Fibroblast of skin of left quadriceps (primary cell): Measurements from ENCODE around the gene PAPLN.

ENCODE experiments used
- DNase-seq, 2 experiments: peaks; one replicate each; pipeline ENCODE4 v3.0.0-alpha.2; 2013; ENCODE audit warnings: low read depth in 2 of 2

Gene PAPLN

DNA sequence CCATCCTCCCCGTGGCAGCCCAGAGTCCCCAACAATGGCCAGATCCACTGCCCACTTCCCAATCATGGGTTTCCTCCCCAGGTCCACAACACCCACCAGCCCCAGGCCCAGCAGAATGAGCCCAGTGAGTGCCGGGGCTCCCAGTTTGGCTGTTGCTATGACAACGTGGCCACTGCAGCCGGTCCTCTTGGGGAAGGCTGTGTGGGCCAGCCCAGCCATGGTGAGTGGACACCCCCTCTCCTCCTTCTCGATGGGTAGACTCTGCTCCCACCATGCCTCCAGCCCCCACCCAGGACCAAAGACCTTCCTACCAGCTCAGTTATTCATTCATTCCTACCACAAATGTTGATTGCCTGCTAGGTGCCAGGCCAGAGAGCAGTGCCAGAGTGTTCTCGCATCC is 23.8 kb downstream of the PAPLN start:
- no peak for DNase-seq

DNA sequence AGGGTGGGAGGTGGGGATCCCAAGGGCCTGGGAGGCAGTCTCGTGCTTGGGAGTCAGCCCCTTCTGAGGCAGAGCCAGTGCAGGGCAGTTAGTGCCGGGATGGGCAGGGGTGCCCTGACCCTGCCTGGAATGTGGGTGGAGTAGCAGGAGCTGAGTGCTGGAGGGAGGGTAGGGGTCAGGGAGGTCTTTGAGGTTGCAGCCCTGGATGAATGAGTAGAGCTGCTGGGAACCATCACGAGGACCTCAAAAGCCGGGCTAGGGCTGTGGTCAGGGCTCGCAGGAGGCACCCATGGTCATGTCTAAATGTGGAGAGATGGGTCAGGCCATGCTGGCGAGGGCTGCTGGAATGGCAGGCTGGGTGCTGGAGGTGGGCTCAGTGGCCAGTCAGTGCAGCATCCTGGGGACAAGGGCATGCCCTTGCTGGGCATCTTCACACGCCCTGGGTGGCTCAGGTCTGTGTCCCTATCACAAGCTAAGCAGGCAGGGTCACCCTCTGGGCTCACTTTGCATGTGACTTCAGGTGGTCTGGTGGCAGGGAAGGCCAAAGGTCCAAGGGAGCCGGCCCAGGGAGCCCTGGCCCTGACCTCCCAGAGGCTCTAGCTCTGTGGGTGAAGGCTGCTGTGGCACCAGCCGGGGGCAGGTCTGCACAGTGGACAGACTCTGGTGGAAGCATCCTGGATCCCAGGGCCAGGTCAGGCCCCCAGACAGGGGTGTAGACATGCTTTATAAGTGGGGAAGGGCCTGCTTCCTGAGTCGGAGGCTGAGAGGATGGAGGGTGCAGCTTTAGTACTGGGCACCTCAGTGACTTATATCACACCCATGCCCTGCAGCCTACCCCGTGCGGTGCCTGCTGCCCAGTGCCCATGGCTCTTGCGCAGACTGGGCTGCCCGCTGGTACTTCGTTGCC is 24.5 kb downstream of the PAPLN start:
- DNase-seq = no peak

DNA sequence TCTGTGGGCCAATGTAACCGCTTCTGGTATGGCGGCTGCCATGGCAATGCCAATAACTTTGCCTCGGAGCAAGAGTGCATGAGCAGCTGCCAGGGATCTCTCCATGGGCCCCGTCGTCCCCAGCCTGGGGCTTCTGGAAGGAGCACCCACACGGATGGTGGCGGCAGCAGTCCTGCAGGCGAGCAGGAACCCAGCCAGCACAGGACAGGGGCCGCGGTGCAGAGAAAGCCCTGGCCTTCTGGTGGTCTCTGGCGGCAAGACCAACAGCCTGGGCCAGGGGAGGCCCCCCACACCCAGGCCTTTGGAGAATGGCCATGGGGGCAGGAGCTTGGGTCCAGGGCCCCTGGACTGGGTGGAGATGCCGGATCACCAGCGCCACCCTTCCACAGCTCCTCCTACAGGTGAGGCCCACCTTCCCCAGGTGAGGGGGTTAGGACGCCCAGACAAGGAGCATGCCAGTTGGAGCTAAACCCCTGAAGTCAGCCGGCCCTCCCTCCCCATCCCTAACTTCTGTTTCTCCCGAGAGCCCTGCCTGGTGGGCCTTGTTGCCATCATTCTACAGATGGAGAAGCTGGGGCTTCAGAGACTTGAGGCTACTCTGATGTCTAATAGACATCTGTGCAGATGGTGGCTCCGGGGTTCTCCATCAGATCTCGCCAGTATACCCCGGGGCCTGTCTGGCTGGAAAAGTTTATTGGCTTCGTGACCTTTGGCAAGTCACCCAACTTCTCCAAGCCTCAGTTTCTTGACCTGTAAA is 25.3 kb downstream of the PAPLN start:
- no peak for DNase-seq

DNA sequence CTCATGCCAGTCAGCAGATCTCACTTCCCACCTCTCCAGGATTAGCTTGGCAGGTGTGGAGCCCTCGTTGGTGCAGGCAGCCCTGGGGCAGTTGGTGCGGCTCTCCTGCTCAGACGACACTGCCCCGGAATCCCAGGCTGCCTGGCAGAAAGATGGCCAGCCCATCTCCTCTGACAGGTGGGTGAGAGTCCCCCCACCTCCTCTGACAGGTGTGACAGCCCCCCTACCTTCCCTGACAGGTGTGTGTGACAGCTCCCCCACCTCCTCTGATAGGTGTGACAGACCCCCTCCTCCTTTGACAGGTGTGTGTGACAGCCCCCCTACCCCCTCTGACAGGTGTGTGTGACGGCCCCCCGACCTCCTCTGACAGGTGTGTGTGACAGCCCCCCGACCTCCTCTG is 26.3 kb downstream of the PAPLN start:
- no peak for DNase-seq

DNA sequence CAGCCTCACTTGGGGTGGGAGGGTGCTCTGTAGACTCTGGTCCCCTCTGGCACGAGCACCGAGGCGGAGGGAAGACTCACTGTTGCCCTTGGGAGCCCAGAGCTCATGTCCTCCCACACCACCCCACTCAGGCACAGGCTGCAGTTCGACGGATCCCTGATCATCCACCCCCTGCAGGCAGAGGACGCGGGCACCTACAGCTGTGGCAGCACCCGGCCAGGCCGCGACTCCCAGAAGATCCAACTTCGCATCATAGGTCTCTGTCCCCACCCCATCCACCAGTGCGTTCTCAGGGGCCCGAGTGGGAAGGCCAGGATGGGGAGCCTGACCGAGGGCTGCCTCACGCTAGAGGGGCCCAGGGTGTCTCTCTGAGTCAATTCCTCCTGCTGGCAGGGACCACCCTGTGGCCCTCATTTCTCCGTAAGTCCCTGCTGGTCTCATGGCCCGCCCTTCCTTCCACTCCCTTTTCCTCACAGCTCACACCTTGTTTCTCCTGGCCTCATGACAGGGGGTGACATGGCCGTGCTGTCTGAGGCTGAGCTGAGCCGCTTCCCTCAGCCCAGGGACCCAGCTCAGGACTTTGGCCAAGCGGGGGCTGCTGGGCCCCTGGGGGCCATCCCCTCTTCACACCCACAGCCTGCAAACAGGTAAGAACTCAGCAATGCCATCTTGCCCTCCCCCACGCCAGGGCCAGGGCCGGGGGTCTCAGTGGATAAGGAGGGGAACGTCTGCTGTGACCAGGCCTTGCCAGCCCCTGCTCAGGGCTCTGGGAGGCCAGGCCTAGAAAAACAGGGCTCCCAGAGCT is 27.0 kb downstream of the PAPLN start:
- no peak for DNase-seq

DNA sequence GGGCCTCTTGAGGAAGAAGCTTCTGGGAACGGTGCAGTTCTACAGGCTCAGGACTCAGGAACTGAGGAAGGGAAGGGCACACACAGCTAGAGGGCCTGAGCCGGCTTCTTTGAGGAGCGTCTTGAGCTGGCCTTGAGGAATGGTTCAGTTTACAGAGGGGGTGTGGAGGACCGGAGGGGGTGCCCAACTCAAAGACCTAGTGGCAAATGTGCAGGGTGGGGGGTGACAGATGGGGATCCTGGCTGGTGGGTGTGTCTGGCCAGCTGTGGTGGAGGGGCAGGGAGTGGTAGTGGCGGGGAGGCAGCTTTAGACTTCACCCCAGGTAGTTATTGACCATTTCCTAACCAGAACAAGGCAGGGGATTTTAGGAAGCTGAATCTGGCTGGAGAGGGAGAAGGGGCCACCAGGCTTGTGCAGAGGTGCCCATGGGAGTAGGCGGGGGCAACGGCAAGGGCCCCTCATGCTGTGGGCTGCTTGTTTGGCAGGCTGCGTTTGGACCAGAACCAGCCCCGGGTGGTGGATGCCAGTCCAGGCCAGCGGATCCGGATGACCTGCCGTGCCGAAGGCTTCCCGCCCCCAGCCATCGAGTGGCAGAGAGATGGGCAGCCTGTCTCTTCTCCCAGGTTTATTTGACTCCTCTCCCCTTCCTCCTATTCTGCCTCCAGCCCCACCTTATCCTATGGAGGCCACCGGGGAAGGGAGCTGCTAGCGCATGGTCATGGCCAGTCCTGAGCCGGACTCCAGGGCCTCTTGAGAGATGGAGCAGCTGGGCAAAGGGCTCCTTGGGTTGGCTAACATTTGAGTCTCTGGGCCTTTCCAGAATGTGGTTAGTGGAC is 27.8 kb downstream of the PAPLN start:
- no peak for DNase-seq

DNA sequence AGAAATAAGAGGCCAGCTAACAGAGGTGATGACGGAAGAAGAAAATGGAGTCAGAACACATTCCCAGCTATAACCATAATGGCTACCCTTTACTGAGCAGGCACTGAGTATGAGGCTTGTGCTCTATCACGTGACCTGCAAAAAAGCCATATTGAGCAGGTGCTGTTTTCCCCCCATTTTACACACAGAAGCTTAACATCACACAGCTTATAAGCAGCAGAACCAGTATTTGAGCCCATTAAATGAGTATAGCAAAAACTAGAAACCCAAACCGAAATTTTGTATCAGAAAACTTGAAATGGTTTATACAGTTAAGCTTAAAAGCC is 28.4 kb downstream of the PAPLN start:
- DNase-seq = no peak

DNA sequence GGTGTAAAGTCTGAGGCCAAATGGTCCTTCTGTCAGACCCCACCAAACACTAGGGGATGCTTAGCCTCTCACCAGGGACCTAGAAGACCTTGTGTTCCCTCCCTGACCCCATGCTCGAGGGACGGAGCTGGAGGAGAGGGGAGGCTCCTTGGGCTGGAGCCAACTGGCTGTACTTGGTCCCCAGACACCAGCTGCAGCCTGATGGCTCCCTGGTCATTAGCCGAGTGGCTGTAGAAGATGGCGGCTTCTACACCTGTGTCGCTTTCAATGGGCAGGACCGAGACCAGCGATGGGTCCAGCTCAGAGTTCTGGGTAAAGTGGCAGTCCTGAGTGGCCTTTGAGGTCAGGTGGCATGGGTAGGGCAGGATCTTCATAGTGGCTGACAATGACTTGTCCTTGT is 29.0 kb downstream of the PAPLN start:
- DNase-seq = no peak

DNA sequence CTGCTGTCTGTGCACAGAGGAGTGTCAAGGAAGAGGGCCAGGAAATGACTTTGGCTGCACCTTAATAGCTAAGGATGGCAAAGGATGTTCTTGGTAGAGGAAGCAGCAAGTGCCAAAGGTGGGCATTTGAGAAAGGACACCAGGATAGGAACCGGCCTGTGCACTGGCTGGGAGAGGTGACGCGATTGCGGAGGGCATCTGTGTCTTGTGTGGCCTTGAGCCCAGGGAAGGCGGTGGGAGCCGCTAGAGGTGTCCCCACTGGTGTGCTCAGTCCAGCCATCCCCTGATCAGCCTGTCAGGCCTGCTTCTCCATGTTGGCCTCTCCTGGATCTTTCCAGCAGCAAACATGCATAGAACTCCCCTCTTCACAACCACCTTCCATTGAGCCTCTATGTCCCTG is 30.2 kb downstream of the PAPLN start:
- no peak for DNase-seq

DNA sequence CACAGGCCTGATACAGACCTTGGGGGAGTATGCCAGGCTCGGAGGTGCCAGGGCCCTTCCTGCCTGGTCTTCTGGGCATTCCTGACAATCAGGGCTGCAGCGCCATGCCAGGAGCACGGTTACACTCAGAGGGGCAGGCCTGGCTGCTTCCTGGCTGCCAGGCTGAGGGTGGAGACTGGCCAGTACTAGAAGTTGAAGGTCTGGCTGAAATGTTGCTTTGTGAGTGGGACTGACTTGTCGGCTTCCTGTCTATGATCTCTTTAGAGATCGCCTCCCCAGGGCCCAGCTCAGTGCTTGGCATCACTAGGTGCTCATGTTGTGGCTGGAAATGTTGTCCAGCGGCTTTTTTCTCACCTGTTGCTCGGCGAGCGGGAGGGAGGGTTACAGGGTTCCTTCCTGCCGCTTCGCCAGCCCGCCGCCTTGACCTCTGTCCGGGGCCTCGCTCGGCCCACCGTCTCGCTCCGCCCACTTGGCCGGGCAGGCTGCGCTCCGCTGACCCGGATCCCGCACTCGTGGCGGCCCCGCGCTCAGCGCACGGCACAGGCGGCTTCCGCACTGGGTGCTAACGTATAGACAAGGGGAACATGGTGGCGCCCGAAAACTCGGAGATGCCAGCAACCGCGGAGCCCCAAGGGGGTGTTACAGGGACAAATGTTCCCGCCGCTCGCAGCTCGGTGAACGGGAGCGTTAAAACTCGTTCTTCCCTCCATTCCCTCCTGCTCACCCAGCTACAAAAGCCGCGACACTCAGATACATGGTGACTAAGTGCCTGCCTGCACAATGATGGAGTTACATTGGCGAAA is 32.6 kb downstream of the PAPLN start:
- no peak for DNase-seq

DNA sequence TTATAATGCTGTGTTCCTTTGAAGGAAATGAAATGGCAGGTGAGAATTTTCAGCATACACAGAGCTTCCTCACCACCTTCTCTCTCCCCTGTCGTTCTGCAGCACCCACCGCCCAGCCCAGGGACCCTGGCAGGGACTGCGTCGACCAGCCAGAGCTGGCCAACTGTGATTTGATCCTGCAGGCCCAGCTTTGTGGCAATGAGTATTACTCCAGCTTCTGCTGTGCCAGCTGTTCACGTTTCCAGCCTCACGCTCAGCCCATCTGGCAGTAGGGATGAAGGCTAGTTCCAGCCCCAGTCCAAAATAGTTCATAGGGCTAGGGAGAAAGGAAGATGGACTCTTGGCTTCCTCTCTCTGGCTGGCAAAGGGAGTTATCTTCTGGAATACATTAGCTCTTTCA is 35.1 kb downstream of the PAPLN start:
- DNase-seq = no peak

DNA sequence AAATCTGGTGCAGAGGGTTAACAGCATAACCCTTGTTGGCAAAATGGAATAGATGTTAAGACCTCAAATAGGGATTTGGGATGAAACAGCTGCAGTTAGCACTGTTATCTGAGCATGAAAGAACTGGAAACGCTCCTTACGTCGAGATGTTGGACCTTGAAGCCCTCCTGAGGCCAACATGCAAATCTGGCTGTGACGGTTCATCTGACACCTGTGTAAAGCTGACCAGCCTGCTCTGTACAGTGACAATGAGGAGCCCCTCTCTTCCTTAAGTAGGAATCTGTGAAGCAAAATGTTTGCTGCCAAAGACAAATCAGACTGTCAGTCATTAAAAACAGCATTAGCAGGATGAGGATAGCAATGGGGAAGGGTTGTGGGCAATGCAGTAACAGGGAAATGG is 36.5 kb downstream of the PAPLN start:
- no peak for DNase-seq

DNA sequence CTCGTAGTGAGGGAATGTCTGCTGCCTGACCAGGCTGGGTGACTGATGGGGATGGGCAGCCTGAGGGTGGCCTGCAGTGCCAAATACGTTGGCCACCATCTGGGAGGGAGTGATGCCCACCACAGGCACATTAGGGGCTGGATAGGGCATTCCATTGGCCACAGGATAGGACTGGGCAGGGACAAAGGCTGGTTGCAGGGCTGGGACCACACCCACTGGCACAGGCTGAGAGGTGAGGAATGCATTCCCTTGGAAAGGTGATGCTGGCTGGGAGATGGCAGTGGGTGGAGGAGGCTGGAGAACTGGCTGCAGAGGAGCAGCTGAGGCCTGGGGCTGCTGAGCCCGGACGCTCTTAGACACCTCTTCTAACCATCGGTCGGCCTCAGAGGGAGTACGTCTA is 39.5 kb downstream of the PAPLN start:
- no peak for DNase-seq

DNA sequence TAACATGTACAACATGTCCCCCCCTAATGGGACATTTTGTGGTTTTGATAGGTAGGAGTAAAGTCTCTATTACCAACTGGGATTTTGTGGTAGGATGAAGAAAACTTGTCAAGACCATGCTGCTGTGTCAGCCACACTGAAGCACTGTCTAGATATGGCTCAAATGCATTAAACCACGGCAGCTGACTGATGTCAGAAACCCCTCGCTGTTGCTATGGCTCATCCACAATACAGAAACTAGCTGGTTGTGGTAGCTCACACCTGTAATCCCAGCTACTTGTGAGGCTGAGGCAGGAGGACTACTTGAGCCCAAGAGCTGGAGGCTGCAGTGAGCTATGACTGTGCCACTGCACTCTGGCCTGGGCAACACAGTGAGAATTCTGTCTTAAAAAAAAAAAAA is 40.1 kb downstream of the PAPLN start:
- DNase-seq = no peak

DNA sequence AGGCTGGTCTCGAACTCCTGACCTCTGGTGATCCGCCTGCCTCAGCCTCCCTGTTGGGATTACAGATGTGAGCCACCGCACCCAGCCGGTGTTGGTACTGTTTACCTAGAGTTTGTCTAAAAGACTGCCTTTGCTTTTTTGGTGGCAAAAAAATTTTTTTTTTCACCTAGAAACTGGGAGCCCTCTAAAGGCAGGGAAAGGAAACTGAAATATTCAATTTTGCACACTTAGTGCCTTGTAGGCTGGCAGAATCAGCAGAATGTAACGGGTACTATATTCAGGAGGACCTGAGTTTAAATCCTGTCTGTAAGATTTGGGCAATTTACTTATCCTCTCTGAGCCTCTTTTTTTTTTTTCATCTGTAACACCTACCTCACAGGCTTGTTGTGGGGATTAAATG is 43.6 kb downstream of the PAPLN start:
- no peak for DNase-seq

DNA sequence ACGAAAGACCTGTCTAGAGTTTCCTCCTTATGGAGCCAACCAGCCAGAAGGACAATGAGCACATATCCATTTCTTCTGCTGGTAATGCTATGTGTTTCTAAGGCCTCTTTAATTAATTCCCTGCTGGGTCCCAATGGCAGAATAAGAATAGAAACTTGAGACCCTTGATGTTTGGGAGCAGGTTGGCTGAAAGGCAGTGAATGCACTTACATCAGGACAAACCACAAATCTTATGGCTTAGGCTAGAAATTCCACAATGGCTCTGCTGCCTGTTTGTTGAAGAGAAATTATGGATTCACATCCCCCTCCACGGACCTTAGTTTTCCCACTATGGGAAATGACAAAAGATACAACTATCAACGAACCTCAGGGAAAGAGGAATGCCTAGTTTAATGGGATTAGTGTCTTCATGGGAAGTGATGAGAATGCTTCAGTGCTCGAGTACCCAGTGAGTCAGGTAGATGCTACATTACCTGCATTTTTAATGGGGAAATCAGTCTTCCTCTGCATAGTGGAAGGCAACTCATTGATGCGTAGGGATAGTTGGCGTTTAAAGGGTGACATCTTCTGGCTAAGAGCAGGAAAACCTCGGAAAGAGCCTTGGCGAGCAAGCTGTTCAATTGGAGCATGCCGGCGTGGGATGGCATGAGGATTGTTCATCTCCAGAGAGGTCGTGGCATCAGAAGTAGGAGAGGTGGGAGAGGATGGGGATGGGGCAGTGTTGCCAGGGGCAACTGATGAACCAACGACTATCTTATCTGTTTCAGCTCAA is 46.5 kb downstream of the PAPLN start:
- peak in 1 of 2 experiments; percentile 6 for DNase-seq

DNA sequence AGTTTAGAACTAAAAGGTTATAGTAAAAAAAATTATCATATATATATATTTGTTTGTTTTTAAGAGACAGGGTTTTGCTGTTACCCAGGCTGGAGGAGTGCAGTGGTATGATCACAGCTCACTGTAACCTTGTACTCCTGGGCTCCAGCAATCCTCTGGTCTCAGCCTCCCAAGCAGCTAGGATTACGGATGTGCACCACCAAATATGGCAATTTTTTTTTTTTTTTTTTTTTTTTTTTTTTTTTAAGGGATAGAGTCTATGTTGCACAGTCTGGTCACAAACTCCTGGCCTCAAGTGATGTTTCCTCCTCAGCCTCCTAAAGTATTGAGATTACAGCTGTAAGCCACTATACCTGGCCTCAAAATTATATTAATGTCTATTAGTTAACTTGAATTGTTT is 48.7 kb downstream of the PAPLN start:
- no peak for DNase-seq

DNA sequence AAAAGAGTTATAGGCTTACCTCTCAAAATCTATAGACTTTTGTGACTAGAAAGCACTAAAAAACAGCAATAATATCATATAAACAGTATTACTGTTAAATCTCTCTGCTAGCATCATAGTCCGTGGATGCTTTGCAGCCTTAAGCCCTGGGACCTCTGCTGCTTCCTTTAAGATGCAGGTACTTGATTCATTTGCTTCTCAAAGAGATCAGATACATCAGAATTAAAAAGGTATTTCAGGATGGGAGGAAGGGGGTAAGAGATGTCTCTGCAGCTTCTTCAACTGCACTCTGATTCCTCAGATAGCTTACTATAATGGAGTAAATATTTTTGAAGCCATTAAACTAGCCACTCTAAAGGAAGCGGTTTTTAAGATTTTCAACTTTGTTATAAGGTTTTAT is 49.3 kb downstream of the PAPLN start:
- no peak for DNase-seq

DNA sequence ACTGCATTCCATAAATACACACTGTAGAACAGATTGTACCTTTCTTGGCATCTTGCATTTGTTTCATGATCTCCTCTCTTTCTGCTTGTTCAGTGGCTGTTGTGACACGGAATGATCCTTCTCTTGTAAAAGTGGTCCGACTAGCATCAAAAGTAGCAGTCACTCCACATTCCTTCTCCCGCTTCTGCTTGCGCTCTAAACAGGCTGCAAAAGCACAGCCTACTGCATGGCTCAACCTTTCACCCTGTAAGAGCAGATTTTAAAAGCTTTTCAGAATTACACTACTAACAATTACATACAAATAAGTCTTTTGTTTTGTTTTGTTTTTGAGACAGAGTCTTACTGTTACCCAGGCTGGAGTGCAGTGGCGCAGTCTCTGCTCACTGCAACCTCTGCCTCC is 49.8 kb downstream of the PAPLN start:
- DNase-seq = no peak

DNA sequence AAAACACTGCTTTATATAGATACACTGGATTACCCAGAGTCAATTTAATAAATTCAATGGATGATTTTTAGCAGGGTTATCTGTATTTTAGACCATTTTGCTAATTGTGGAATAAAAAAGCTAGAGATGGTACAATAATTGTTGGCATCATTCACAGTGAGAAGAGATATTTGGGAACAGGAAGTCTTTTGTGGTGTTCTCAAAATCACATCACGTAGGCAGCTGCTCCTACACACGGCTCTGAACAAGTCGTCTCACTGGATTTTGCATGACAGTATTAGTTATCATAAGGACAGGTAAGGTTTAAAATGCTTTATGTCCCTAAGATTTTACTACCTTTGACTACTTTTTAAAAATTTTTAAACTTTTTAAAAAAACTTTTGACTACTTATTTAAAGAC is 52.0 kb downstream of the PAPLN start:
- DNase-seq = no peak
